ENCODE data around the gene NLK.
"Not testable (repeated sequence)": the region's sequence is repeated elsewhere in the genome, so short reads cannot be mapped to it uniquely, and the experiment has no call there.

The NLK gene

GRCh38 chr17:28166478-28166877 lies 124.0 kb downstream of the NLK start:
- DNase-seq, result no peak

- DNase-seq, result no peak
Observed at GRCh38 chr17:28169621-28170349, 127.3 kb downstream of the NLK start.

- no peak for DNase-seq
Observed at GRCh38 chr17:28170771-28171170, 128.3 kb downstream of the NLK start.

GRCh38 chr17:28173031-28173561 lies 130.6 kb downstream of the NLK start:
- no peak for DNase-seq

DNA sequence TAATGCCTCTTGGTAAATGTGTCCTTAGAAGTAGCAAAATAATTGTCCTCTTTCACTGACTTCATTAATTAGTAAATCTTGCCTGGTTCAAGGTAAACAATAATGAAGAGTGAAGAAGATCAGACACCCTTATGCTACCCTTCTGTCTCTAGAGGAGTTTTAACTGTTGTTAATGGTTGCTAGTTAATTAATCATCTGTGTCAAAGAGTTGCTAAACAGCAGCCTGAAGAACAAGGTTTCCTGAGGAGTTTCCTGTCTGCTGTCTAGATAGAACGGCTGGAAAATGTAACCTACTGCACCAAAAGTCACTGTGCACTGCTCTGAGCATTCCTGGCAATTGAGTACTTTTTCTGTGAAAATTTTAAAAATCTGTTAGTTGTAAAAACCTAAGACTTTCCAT lies 131.3 kb downstream of the NLK start:
- DNase-seq, result no peak

- peak; percentile 18 for DNase-seq
Observed at GRCh38 chr17:28174352-28175046, 132.0 kb downstream of the NLK start.

DNA sequence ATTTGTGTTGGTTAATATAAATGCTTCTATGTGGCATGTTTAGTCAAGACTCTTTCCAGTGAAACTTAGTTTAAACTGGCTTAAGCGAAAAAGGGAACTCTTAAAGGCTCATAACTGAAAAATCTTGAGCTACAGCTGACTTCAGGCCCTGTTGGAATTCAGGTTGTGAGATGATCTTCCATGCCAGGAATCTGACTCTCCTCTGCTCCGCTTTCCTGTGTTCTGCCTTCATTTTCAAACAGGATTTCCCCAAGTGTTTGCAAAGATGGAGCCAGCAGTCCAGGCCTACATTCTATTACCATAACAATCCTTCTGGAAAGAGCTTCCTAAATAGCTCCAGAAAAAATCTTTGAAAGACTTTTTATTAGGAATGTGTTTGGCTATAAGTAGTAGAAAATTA lies 134.9 kb downstream of the NLK start:
- no peak for DNase-seq

DNA sequence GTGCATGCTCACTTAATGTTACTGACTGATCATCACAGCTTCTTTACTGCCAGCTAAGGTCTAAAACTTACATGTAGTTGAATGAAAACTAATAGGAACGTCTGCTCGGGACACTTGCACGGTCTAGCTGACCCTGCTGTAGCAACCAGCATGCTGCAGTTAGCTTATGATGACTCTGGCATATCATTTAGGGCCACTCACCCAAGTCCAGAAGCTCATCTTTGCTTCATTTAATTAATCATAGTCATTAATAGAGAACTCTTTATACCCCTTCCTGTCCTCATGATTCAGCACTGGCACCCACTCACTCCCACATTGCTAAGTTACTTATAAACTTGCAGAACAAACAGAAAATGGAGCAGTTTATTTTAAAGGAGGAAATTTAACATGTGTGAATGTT lies 136.3 kb downstream of the NLK start:
- no peak for DNase-seq

DNA sequence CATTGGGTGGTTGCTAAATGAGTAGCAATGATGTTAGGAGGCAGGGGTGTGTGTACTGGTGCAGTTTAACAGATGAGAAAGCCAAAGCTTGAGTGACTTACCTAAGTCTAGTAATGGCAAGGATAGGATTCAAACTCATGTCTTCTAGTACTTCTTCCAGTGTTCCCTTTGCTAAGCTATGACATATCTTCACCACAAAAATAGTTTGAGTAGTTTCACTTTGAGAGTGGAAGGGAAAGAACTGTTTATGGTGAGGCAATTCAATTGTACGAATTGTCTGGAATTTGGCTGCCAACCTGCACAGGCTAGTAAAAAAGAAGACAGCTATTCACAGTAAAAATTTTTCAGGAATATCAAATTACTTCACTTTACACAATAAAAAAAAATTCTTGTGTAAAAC lies 138.0 kb downstream of the NLK start:
- no peak for DNase-seq

- no peak for DNase-seq
Observed at GRCh38 chr17:28181568-28181967, 139.1 kb downstream of the NLK start.

DNA sequence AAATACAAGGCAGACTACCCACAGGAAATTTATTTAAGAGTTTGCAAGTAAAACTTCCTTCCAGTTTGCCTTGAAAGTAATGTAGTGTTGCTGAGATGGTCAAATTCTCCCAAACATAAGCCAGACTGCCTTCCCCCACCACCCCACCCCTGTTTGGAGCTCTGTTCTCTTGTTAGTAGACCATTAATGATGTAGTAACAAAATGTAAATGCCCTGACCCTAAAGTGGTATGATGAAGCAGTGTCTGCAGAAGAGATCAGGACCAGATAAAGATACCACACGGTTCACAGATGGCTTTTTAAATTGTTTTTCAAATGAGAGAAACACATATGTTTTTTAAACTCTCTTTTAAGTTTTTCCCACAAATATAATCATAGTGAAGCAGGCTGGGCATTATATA lies 140.1 kb downstream of the NLK start:
- DNase-seq, result no peak

- DNase-seq, result no peak
Observed at GRCh38 chr17:28185658-28186057, 143.2 kb downstream of the NLK start.

DNA sequence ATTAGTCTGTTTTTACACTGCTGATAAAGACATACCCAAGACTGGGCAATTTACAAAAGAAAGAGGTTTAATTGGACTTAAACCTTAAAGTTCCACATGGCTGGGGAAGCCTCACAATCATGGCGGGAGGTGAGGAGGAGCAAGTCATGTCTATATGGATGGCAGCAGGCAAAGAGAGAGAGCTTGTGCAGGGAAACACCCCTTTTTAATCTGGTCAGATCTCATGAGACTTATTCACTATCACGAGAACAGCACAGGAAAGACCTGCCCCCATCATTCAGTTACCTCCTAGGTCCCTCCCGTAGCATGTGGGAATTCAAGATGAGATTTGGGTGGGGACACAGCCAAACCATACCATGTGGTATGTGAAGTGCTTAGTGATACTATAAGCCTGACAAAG lies 144.0 kb downstream of the NLK start:
- DNase-seq, result not testable (repeated sequence)

DNA sequence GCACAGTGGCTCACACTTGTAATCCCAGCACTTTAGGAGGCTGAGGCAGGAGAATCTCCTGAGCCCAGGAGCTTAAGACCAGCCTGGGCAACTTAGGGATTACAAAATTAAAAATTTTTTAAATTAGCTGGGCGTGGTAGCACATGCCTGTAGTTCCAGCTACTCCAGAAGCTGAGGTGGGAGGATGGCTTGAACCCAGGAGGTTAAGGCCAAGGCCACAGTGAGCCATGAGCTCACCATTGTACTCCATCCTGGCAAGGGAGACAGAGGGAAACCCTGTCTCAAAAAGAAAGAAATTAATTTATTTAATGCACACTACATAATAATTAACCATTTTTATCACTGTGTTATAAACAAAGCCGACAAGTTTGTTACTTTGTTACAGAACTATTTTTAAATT lies 145.5 kb downstream of the NLK start:
- DNase-seq, result no peak

DNA sequence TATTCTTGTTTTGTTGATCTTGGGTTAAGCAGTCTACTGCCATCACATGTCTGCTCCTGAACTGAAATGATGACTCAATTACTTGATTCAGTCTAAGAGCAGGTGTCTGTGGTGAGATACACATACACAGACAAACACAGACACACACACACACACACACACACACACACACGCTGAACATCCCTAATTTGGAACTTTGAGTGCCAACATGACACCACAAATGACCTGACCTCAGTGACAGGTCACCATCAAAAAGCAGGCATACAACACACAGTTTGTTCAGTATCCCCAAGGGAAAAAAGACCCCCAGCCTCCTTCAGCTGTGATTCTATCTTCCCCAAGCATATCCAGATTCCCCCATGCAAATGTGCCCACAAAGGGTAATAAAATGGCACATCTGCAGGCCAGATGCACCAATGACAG lies 146.4 kb downstream of the NLK start:
- no peak for DNase-seq

DNA sequence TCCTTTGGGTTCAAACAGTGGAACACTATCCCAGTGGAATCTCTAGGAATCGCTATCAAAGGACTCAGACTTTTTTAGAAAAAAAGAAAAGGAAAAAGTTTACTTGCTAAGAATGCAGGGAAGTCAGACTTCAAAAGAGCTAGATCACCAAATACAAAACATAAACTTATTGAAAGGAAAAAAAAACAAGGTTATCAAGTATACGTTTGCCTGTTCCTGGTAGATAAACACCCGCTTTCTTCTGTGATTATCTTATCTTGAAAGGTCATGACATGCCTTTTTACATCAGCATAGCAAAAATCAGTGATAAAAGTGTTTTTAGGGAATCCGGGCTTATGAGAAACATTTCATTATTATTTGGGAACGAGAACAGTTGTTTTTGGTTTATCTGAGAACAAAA lies 147.2 kb downstream of the NLK start:
- no peak for DNase-seq

- no peak for DNase-seq
Observed at GRCh38 chr17:28191018-28191417, 148.5 kb downstream of the NLK start.

DNA sequence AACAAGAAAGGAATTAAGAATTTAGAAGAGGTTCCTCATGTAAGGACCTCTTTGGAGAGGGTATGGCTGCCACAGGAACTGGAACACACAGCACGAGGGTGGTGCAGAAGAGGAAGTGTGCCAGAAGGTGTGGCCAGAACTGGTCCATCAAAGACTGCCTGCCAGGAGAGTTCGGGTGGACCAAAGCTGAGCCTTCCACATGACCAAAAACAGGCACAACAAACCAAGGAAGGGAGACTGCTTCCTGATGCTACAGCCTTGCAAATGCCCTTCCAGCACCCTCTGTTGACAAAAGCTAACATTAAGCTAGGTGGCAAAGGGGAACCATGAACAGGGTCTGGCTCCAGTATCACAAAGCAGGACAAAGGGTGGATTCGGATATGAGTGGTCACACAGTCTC lies 150.8 kb downstream of the NLK start:
- DNase-seq, result peak; percentile 40

- DNase-seq, result no peak
Observed at GRCh38 chr17:28194382-28194781, 151.9 kb downstream of the NLK start.

DNA sequence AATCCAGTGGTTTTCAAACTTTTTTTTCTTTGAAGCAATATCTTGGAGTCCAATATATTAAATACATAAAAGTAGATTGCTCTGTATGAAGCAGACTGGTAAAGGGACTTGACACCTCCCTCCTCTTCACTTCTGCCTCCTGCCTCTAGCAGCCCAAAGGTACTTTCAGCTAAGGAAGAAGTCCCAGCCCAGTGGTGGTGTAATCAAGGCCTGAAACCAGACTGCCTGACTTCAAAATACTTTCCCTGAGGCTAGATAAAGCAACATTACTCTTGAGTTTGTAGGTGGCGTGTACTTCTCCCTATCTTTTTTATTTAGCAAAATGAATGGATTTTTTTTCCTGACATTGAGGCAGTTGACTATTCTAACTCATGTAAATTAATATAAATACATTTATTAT lies 154.2 kb downstream of the NLK start:
- no peak for DNase-seq

GRCh38 chr17:28199115-28199514 lies 156.6 kb downstream of the NLK start:
- no peak for DNase-seq

GRCh38 chr17:28199728-28200127 lies 157.3 kb downstream of the NLK start:
- no peak for DNase-seq

GRCh38 chr17:28201315-28201714 lies 158.8 kb downstream of the NLK start:
- DNase-seq, result no peak

GRCh38 chr17:28204244-28204643 lies 161.8 kb downstream of the NLK start:
- DNase-seq, result no peak

- no peak for DNase-seq
Observed at GRCh38 chr17:28204751-28205150, 162.3 kb downstream of the NLK start.
